Subcutaneous abdominal adipose tissue (tissue), 5 donors: ENCODE measurements around the gene BLVRA.
A peak's percentile ranks its signal among the peaks of the same experiment; 100 is the strongest.
"Not testable (repeated sequence)": the region's sequence is repeated elsewhere in the genome, so short reads cannot be mapped to it uniquely, and the experiment has no call there.

Source experiments
- H3K27ac ChIP-seq: one replicate; pipeline ENCODE4 v1.7.0; 2013; ENCODE audit warnings: low read depth, mild to moderate bottlenecking, inconsistent platforms, low read length, moderate library complexity
- H3K27me3 ChIP-seq, 5 donors: one replicate each; pipeline ENCODE4 v1.7.0; 2013; ENCODE audit warnings: low read length in 5 of 5, inconsistent platforms in 1 of 5; ENCODE audit not compliant: control insufficient read depth in 5 of 5, insufficient read depth in 4 of 5
- H3K36me3 ChIP-seq, 5 donors: one replicate each; pipeline ENCODE4 v1.7.0; 2013; ENCODE audit warnings: low read length in 5 of 5; ENCODE audit not compliant: control insufficient read depth in 5 of 5, insufficient read depth in 5 of 5
- H3K4me1 ChIP-seq, 5 donors: one replicate each; pipeline ENCODE4 v1.7.0; 2013; ENCODE audit warnings: low read length in 5 of 5, mild to moderate bottlenecking in 3 of 5, moderate library complexity in 1 of 5; ENCODE audit not compliant: control insufficient read depth in 5 of 5, insufficient read depth in 5 of 5
- H3K4me3 ChIP-seq, 5 donors: one replicate each; pipeline ENCODE4 v1.7.0; 2013; ENCODE audit warnings: low read length in 5 of 5, low read depth in 1 of 5
- H3K9ac ChIP-seq, 5 donors: one replicate each; pipeline ENCODE4 v1.7.0; 2013; ENCODE audit warnings: low read length in 5 of 5, mild to moderate bottlenecking in 4 of 5, moderate library complexity in 3 of 5
- H3K9me3 ChIP-seq, 5 donors: one replicate each; pipeline ENCODE4 v1.7.0; 2013; ENCODE audit warnings: low read length in 5 of 5; ENCODE audit not compliant: control insufficient read depth in 5 of 5
- donor health status: healthy.
- donor health status: healthy.
- donor health status: healthy.
- donor health status: healthy.
- donor health status: healthy.

The BLVRA gene

GRCh38 chr7:43781726-43782607, 23.5 kb downstream of the BLVRA start:
- no peak overlapping the region for H3K9ac ChIP-seq
- H3K27me3 ChIP-seq = no peaks in the 10 kb centered on the region
- peaks cover 0 to 6% (median 5%) of the 10 kb centered on the region in 5 donors for H3K36me3 ChIP-seq
- peak overlapping the region; percentile 59 for H3K27ac ChIP-seq
- no peak overlapping the region for H3K4me3 ChIP-seq
- H3K9me3 ChIP-seq = no peaks in the 10 kb centered on the region
- H3K4me1 ChIP-seq = peaks cover 5 to 34% (median 29%) of the 10 kb centered on the region in 5 donors

- H3K36me3 ChIP-seq = peaks cover 0 to 14% (median 9%) of the 10 kb centered on the region in 5 donors
- H3K27ac ChIP-seq = peak overlapping the region; percentile 59
- no peaks in the 10 kb centered on the region for H3K27me3 ChIP-seq
These were observed 24.5 kb downstream of the BLVRA start for GRCh38 chr7:43782768-43783555.

GRCh38 chr7:43784030-43784584, 25.6 kb downstream of the BLVRA start:
- no peak overlapping the region for H3K4me3 ChIP-seq
- peaks cover 0 to 25% (median 19%) of the 10 kb centered on the region in 5 donors for H3K36me3 ChIP-seq
- no peaks in the 10 kb centered on the region for H3K9me3 ChIP-seq
- no peaks in the 10 kb centered on the region for H3K27me3 ChIP-seq
- peak overlapping the region; percentile 96 for H3K27ac ChIP-seq
- H3K4me1 ChIP-seq = peaks cover 5 to 34% (median 29%) of the 10 kb centered on the region in 5 donors
- peak overlapping the region in 1 of 5 donors; percentile 57 for H3K9ac ChIP-seq

More at GRCh38 chr7:43782768-43783555, 24.5 kb downstream of the BLVRA start:
- Histone ChIP-seq H3K4me1 (peaks cover 5 to 34% (median 29%) of the 10 kb centered on the region in 5 donors), H3K4me3 (no peak overlapping the region), H3K9me3 (no peaks in the 10 kb centered on the region), H3K9ac (no peak overlapping the region)

GRCh38 chr7:43784585-43785087, 26.2 kb downstream of the BLVRA start:
- H3K9me3 ChIP-seq, H3K27me3 ChIP-seq: not testable (repeated sequence)
- peaks cover 0 to 30% (median 24%) of the 10 kb centered on the region in 5 donors for H3K36me3 ChIP-seq
- peak overlapping the region in 2 of 5 donors; percentile 9 to 57 for H3K9ac ChIP-seq
- peak overlapping the region; percentile 96 for H3K27ac ChIP-seq
- H3K4me3 ChIP-seq = peak overlapping the region in 2 of 5 donors; percentile 13 to 39
- H3K4me1 ChIP-seq = peaks cover 5 to 31% (median 26%) of the 10 kb centered on the region in 5 donors

- Histone ChIP-seq H3K36me3 (peaks cover 0 to 32% (median 27%) of the 10 kb centered on the region in 5 donors), H3K4me1 (peaks cover 5 to 31% (median 25%) of the 10 kb centered on the region in 5 donors), H3K27ac (peak overlapping the region; percentile 96), H3K9ac (peak overlapping the region in 2 of 5 donors; percentile 42 to 57), H3K4me3 (no peak overlapping the region), H3K9me3 (no peaks in the 10 kb centered on the region), H3K27me3 (no peaks in the 10 kb centered on the region)
These were observed 26.9 kb downstream of the BLVRA start for GRCh38 chr7:43785420-43785819.

- Histone ChIP-seq H3K4me3 (no peak overlapping the region), H3K27ac (no peak overlapping the region), H3K9ac (peak overlapping the region in 1 of 5 donors; percentile 2), H3K4me1 (peaks cover 5 to 19% (median 14%) of the 10 kb centered on the region in 5 donors), H3K27me3 (no peaks in the 10 kb centered on the region), H3K9me3 (no peaks in the 10 kb centered on the region), H3K36me3 (peaks cover 11 to 53% (median 47%) of the 10 kb centered on the region in 5 donors)
These were observed 29.3 kb downstream of the BLVRA start for GRCh38 chr7:43787771-43788170.

GRCh38 chr7:43790006-43790405, 31.5 kb downstream of the BLVRA start:
- Histone ChIP-seq H3K4me1 (peaks cover 3 to 6% (median 5%) of the 10 kb centered on the region in 5 donors), H3K27me3 (no peaks in the 10 kb centered on the region), H3K9me3 (no peaks in the 10 kb centered on the region), H3K27ac (no peak overlapping the region), H3K4me3 (no peak overlapping the region), H3K9ac (no peak overlapping the region), H3K36me3 (peaks cover 15 to 60% (median 50%) of the 10 kb centered on the region in 5 donors)

- H3K4me1 ChIP-seq = peaks cover 0 to 3% (median 0%) of the 10 kb centered on the region in 5 donors
- no peak overlapping the region for H3K4me3 ChIP-seq
- no peaks in the 10 kb centered on the region for H3K27me3 ChIP-seq
- peaks cover 15 to 60% (median 50%) of the 10 kb centered on the region in 5 donors for H3K36me3 ChIP-seq
- H3K9ac ChIP-seq = no peak overlapping the region
- H3K27ac ChIP-seq = no peak overlapping the region
- no peaks in the 10 kb centered on the region for H3K9me3 ChIP-seq
These were observed 32.4 kb downstream of the BLVRA start for GRCh38 chr7:43790834-43791233.

- Histone ChIP-seq H3K9me3 (no peaks in the 10 kb centered on the region), H3K4me3 (no peak overlapping the region), H3K4me1 (peaks cover 0 to 3% (median 0%) of the 10 kb centered on the region in 5 donors), H3K36me3 (peaks cover 15 to 60% (median 50%) of the 10 kb centered on the region in 5 donors), H3K27ac (no peak overlapping the region), H3K27me3 (no peaks in the 10 kb centered on the region), H3K9ac (no peak overlapping the region)
These were observed 33.2 kb downstream of the BLVRA start for GRCh38 chr7:43791665-43792064.
